Measurements from ENCODE around the gene RIC8A.
A peak's percentile ranks its signal among the peaks of the same experiment; 100 is the strongest.
"Not testable (repeated sequence)": the region's sequence is repeated elsewhere in the genome, so short reads cannot be mapped to it uniquely, and the experiment has no call there.

The RIC8A gene

DNA sequence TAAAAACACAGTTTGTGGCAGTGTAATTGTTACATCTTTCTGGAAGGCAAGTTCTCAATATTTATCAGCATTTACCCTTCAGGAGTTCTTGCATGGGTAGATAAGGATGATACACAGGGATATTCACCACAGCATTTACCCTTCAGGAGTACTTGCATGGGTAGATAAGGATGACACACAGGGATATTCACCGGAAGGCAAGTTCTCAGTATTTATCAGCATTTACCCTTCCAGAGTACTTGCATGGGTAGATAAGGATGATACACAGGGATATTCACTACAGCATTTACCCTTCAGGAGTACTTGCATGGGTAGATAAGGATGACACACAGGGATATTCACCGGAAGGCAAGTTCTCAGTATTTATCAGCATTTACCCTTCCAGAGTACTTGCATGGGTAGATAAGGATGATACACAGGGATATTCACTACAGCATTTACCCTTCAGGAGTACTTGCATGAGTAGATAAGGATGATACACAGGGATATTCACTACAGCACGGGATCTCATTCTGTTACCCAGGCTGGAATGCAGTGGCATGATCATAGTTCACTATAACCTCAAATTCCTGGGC, 13.2 kb downstream of the RIC8A start:
- DNase-seq (ENCODE audit: low read depth), result not testable (repeated sequence)

DNA sequence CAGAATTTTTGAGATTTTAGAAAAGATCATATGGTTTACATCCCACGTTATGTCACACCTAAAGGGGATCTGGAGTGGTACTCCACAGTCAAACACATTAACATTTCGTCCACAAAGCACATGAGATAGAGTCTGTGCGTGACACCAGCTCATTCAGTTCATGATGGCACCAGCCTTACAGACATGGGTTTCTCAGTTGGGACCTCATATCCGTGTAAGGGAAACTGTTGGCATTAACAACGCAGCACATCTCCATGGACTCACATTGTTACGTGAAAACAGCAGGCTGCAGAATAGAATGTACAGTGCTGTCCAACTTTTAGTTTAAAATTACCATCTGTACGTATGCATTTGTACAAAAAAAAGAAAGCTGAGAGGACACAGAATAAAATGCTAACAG, 14.0 kb downstream of the RIC8A start:
- no peak for DNase-seq (ENCODE audit: low read depth)

DNA sequence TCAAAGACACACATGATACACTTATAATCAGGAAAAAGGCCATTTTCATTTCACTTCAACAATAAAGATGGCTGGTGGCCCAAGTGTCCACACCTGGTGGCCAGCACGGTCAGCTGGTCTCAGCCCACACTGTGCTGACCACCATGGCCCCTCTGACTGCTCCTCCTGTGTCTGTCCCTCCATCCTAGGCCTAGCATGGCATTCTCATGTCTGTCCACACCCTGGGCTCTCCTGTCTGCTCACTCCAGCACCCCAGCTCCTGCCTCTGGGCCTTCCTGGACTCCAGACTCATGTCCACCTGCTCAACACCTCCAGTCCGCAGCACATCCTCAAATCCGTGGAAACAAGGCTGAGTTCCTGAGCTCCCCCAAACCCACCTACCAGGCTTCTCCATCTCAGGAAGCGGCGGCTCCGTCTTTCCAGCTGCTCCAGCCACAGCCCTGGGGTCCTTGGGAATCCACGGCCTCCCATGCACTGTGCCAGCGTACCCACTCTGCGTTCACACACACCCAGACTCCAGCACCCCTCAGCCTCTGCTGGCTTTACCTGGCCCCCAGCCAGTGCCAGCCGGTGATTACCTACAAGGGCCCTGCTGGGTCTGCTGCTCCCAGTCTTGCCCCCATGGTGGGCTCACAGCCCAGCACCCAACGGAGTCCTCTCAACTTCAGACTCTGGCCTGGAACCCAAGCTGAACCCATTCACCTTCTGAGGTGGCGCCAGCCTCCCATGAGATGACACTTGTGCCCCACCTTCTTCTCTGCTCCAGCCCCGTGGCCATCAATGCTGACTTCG, 14.7 kb downstream of the RIC8A start:
- no peak for DNase-seq (ENCODE audit: low read depth)

DNA sequence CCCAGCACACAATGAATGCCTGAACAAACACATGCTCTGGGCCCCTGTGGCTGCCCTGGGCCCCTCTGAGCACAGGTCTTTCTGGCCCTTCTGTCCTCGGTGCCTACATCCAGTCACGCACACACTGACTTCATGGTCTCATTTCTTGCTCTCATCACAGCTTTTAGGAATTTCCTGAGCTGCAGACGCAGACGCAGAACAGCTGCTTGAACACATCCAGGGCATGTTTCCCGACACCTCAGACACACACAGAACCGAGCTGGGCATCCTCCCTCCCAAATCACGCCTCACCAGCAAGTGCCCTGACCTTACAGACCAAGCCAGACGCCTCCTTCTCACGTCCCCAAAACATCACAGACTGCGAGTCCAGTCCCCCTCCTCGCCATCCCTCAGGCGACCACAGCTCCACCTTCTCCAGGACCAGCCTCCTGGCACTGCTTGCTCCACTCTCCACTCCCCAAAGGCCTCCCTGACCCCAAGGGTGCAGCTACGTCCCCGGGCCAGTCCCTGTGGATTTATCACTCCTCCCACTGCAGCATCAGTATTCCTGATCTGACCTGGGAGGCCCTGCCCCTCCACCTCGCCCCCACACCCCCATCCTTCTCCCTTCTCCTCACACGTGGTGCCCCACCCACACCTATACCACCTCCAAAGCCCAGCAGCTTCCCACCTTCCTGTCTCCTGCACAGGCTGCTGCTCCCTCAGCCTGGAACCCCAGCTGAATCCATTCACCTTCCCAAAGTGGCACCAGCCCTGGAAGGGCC, 15.7 kb downstream of the RIC8A start:
- no peak for DNase-seq (ENCODE audit: low read depth)

DNA sequence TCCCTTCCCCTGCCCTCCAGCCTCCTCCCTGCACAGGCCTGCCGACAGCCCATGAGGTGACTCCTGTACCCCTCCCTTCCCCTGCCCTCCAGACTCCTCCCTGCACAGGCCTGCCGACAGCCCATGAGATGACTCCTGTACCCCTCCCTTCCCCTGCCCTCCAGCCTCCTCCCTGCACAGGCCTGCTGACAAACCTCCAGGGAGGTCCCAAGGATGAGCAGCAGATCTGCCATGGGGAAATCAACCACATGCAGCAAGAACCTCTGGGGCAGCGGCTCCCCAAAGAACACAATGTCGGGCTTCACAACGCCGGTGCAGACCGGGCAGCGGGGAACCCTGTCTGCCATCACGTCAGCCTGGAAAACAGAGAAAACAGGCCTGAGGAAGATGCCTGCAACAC, 16.4 kb downstream of the RIC8A start:
- DNase-seq (ENCODE audit: low read depth), result no peak

DNA sequence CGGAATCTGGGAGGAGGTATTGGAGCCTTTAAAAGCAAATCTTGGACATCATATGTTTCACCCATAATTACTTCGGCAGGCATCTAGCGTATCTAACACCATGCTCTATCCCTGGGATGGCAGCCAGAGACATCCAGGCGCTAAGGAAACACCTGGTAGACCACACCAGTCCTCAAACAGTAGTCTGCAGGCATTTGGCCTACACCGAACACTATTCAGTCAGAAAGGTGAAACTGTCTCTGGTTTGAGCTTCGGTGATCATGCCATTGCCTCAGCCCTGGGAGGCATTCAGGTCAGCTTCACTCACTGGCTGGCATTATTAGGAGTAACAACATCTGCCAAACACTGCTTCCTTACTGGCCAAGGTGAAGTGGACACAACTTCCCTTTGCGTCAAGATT, 16.9 kb downstream of the RIC8A start:
- no peak for DNase-seq (ENCODE audit: low read depth)

DNA sequence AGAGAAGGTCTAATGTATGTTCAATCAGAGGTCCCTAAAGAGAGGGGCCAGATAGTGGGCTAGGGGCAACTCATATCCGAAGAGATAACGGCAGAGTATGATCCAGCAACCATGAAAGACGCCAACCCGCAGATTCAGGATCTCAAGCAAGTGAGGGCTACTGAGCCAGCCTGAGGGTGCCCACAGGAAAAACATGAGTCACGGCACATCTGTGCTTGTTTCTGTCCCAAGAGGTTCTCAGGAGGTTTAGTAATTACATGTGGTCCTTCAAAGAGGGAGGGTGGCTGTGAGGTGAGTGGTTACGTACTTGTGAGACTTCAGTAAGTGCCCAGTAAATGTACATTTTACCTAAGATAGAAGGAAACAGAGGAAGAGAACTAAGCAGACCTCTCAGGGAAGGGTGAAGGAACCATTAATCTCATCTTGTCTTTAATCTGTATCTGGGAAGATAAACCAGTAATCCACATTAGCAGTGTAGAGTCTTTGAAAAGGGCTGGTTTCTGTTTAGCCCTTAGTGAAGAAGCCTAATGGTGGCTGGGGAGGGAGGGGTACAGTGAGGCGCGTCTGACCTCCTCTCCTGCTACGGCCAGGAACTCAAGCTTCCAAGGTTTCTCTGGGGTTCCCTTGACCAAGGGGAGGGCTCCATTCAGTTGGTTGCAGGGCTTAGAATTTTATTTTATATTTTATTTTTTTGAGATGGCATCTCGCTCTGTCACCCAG, 18.4 kb downstream of the RIC8A start:
- DNase-seq (ENCODE audit: low read depth), result no peak

DNA sequence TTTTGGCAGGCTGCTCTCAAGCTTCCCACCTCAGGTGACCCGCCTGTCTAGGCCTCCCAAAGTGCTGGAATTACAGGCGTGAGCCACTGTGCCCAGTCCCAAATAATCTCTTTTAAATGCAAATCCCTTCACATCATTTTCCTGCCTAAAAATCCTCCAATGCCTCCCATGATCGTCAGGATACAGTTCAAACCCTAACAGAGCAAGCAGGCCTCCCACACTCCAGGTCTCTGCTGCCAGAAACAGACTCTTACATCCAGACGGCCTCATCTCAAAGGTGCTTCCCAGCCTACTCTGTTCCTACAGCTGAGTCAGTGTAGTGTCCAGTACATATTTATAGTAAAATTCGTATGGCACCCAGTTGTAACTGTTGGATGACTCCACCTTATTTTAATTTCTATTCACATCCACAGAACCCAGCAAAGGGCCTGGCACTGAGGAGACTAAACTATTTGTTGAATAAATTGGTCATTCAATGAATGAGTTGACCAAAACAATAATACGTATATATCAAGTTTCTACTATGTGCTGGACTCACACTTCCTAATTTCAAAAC, 20.4 kb downstream of the RIC8A start:
- no peak for DNase-seq (ENCODE audit: low read depth)

DNA sequence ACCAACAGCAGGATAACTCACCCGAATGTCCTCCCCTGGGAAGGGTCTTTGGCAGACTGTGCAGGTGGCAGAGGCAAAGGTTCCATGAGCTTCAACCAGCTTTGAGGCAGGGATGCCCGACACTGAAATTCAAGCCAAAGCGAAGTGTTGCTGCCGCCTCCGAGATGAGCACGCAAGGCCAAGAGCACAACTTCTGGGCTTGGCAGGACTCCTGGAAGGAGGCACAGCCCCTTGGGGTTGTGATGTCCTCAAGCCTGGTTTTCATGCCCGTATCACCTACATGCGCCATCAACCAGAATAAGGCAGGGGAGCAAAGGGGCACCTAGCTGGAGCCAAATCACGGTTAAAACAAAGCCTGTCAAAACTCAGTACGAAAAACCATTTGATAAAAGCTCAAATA, 22.9 kb downstream of the RIC8A start:
- DNase-seq (ENCODE audit: low read depth), result no peak

DNA sequence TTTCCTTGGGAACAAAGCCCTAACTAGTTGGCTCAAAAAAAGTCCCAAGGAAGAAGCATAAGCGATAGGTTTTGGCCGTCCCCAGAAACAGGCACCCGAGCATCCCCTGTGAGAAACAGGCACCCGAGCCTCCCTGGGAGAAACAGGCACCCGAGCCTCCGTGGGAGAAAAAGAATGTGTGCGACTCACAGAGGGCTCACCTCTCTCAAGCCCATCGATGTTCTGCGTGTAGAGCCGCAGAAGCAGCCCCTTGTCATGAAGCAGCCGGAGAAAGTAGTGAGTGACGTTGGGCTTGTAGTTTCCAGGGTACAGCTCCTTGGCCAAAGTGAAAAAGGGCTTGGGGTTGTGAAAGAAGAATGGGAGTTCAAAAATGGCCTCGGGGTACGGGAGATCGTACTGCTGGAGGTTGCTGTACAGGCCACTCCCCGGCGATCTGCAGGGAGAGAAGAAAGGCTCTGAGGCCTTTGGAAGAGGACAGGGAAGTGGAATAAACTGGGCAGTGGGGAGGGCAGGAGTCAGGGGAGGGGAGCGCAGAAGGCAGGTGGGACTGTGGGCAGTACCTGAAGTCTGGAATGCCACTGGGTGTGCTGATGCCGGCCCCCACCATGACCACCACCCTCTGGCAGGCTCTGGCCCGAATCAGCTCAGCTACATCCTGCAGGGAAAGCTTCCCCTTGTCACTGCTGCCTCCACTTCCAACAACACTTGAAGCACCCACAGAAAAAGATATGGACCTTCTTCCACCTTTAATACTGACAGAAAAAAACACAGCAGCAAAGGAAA, 25.5 kb downstream of the RIC8A start:
- no peak for DNase-seq (ENCODE audit: low read depth)

DNA sequence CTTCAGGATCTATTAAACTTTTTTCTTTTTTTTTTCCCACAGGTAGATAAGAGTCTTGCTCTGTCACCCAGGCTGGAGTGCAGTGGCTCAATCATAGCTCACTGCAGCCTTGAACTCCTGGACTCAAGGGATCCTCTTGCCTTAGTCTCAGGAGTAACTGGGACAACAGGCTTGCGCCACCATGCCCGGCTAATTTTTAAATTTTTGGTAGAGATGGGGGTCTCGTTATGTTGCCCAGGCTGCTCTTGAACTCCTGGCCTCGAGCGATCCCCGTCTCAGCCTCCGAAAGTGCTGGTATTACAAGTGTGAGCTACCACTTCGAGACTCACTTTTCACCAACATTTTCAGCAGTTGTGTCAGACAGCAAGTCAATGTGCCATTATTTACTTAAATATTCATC, 27.7 kb downstream of the RIC8A start:
- no peak for DNase-seq (ENCODE audit: low read depth)

DNA sequence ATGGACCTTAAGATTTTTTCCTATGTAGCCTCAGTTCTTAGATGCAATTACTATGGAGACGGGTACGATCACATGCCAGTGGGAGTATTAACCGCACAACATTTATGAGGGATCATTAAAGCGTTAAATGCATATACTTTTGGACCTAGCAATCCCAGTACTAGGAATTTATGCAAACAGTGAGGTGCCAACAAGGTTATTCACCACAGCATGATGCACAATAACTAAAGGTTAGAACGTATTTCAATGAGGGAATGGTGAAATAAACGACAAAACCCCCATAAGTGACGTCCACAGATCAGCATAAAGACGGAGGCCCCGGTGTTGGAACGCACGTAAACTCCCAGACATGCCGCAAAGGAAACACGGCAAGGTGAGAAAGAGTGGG, 28.1 kb downstream of the RIC8A start:
- DNase-seq (ENCODE audit: low read depth), result no peak

DNA sequence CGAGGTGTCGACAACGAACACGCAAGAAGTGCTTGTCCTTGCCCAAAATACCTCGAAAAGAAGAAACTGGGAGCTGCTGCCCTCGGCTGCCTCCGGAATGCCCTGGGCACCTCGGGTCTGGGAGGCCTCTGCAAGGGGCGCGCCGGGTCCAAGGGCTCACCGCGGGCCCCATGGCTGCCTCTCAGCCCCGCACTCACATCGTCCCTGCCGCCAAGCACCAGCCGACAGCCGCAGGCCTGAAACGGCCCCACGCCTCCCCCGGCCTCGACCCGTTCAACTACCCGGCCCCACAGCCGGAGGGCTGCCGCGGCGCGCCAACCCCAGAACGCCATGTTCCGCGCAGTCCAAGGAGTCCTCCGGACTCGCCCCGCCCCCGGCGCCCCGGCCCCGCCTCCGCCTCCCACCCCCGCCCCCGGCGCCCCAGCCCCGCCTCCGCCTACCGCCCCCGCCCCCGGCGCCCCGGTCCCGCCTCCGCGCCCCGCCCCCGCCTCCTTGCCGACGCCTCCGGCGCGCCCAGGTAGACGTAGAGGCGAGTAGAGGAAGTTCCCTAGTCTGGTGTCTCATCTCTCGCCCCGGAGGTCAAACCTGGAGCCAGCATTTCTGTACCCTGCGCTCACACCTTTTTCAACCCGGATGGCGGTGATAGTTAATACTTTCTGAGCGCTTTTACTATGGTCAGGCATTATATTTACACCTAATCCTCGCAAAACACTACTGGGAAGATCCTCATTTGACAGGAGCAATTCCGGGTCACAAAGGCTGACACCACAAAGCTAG, 28.7 kb downstream of the RIC8A start, which contains the start of gene SIRT3:
SIRT3 (minus strand) TSS at position 346 of the 777 bp plus-strand sequence; CDS start at position 332, 14 bp downstream.
- no peak for DNase-seq (ENCODE audit: low read depth)

DNA sequence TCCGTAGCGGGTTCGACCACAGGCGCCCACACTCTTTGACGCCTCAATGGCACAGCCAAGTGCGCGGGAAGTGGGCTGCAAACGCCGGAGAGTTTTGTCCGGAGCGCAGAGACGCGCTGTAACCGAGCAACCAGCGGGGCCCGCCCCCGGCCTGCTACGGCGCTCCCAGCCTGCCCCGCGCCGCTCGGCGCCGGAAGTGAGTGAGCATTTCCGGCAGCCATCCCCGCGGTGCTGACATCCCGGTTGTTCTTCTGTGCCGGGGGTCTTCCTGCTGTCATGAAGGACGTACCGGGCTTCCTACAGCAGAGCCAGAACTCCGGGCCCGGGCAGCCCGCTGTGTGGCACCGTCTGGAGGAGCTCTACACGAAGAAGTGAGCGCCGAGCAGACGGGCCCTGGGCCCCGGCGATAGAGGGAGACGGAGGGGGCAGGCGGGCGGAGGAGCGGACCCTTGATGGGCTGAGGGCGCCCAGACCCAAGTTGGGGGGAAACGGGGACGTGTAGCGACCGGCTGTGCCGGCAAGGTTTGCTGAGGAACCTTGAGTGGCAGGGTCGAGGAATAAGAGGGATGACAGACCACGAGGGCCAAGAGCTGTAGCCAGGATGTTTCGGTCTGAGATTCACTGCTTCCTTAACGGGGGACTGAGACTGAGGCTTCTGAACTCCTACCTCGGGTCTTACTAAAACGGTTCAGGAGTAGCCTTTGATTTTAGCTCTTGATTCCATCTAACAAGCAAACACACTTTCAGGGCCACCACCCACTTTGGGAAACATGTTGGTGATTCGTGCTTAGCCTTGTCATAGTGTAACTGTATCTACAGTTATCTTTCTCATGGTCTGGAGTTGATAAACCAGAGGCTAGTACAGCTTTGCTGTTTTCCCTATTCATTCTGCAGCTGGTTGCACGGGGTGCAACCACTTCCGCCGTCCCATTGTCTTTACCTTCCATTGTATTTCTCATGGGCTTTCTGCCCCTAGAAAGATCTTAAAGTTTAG, 29.6 kb downstream of the RIC8A start, which contains the start of gene PSMD13:
PSMD13 (plus strand) TSS at position 203 of the 994 bp plus-strand sequence; CDS start at position 277, 74 bp downstream.
- peak; percentile 37 for DNase-seq (ENCODE audit: low read depth)

DNA sequence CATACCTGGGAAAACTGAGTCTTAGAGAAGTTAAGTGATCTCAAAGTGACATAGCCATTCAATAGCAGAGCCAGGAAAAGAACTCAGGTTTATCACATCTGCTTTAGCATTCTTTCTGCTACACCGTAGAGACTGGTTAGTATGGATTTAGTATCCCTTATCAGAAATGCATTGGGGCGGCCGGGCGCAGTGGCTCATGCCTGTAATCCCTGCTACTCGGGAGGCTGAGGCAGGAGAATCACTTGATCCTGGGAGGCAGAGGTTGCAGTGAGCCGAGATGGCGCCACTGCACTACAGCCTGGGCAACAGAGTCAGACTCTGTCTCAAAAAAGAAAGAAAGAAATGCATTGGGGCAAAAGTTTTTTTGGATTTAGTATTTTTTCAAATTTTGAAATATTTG, 30.8 kb downstream of the RIC8A start:
- not testable (repeated sequence) for DNase-seq (ENCODE audit: low read depth)

DNA sequence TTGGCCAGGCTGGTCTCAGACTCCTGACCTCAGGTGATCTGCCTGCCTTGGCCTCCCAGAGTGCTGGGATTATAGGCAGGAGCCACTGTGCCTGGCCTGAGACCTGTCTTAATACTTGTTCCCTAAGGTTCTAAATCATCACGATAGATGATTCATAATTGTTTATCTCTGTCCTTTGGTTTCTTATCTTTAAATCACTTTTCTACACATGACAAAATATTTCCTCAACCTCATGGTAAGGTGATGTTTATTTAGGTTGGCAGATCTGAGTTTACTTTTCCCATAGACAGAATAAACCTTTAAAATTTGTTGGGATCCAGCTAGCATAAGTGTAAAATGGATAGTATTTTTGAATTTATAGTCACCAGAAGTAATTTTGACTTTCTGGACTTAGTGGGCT, 32.8 kb downstream of the RIC8A start:
- no peak for DNase-seq (ENCODE audit: low read depth)

DNA sequence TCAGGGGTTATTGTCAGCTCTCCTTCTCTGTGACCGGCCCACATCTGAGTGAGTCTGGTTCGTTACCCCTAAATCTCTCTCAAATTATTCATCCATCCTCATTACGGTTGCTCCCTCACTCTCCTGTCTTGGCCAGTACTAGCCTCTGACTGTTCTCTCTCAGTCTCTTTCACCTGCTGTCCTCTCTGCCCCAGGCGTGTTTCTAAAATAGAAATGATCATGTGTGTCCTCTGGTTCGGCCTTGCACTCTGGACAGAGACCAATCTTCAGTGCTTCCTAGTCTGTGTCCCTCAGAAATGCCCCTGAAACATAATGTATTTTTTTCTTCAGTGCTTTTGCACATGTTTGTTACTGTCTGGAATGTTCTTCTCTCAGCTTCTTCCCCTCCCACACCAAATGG, 34.1 kb downstream of the RIC8A start:
- no peak for DNase-seq (ENCODE audit: low read depth)

DNA sequence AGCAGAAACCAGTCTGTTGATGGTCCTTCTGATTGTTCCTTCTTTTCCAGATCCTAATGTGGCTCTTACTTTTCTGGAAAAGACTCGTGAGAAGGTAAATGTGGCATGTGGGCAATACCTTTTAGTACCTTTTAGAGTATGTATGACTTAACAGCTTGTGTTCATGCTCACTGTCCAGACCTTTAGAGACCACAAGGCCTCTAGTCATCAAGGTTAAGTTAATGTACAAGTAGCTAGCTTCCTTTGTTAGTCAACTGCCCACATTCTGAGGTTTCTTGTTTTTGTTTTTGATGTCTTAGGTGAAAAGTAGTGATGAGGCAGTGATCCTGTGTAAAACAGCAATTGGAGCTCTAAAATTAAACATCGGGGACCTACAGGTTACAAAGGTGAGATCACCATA, 36.9 kb downstream of the RIC8A start:
- DNase-seq (ENCODE audit: low read depth), result no peak

DNA sequence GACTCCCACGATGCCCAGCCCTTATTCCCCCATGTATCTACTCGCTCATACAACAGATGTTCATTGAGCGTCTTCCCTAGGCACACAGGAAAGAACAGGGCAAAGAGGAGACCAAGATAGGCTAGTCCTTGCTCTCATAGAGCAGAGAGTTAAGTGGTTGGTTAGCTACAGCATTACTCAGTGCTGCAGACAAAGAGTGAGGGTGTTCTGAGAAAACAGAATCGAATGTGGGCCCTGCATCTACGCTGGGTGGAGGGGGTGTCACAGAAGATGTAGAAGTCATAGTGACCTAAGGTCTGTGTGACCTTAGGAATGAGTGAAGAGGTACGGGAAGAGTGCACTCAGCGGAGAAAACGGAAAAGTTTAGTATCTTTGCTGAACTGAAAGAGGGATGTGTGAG, 41.6 kb downstream of the RIC8A start:
- DNase-seq (ENCODE audit: low read depth), result no peak

Data from non-pigmented ciliary epithelial cell (primary cell).